K562 (cell line): Measurements from ENCODE around the gene ARMC6. TPM values are rescaled to one million over a fixed set of nuclear protein-coding genes. Genes with fewer than 3 reads are reported as not detected.

Experiments
- GTF2E2 ChIP-seq: fragments of 200-800 bp; sonication (Bioruptor generic); IDR thresholded peaks from 2 replicates; pipeline ENCODE4 v1.6.1; 2016; ENCODE audit warnings: missing genetic modification characterization, missing compliant biosample characterization
- NCOA6 ChIP-seq: fragments of 450-650 bp; IDR thresholded peaks from 2 replicates; pipeline ENCODE4 v1.6.1; 2017; ENCODE audit warnings: mild to moderate bottlenecking
- NFE2 ChIP-seq: IDR thresholded peaks from 2 replicates; pipeline ENCODE4 v1.6.1; 2014; ENCODE audit warnings: antibody characterized with exemption, low read depth
- polyA plus RNA-seq, 8 experiments: library from polyadenylated mRNA; depleted of rRNA in 4 of 8; stranded (reverse) in 5 of 8; unstranded in 3 of 8; fragments of >200 nt; fragmentation: Nextera tagmentation in 2 of 8; fragmentation: Illumina TruSeq in 1 of 8; extraction: Ambion mirVana in 2 of 8; extraction: Trizol in 1 of 8; gene quantifications; 2 replicates each; pipeline versions ENCODE4 v1.2.1 to v1.2.3, GENCODE V29; 2011 to 2014; ENCODE audit warnings: inconsistent platforms in 1 of 8, missing spikeins in 1 of 8
- total RNA-seq, 7 experiments: library from RNA; depleted of rRNA in 6 of 7; stranded (reverse); fragments of >200 nt in 6 of 7; fragmentation: Illumina TruSeq in 2 of 7; extraction: Trizol in 2 of 7; gene quantifications; 2 replicates each; pipeline versions ENCODE4 v1.2.1 to v1.2.3, GENCODE V29; 2011 to 2021; ENCODE audit warnings: low replicate concordance in 1 of 7
- TF ChIP-seq, protein P1 (sequence below): fragments of 450-650 bp; formaldehyde crosslinking; IDR thresholded peaks from 2 replicates; pipeline ENCODE4 v1.4.0; 2020; ENCODE audit warnings: mild to moderate bottlenecking, moderate library complexity
- TF ChIP-seq, protein P2 (sequence below): fragments of 150-350 bp; IDR thresholded peaks from 2 replicates; pipeline ENCODE4 v1.6.1; 2014; ENCODE audit warnings: low read depth, mild to moderate bottlenecking, low read length, borderline replicate concordance
- TF ChIP-seq, protein P3 (sequence below), 2 experiments: fragments of 450-650 bp in 1 of 2; sonication (generic) in 1 of 2; formaldehyde crosslinking in 1 of 2; IDR thresholded peaks in 1 of 2; conservative IDR thresholded peaks in 1 of 2; 2 replicates each; pipeline versions ENCODE4 v1.6.1 to v1.8.1; 2016 to 2023; ENCODE audit warnings: mild to moderate bottlenecking in 2 of 2, moderate library complexity in 2 of 2, inconsistent platforms in 1 of 2, missing genetic modification reagents in 1 of 2
- TF ChIP-seq, protein P4 (sequence below): sonication (generic); formaldehyde crosslinking; IDR thresholded peaks from 2 replicates; pipeline ENCODE4 v1.8.0; 2023; ENCODE audit warnings: mild to moderate bottlenecking, missing genetic modification reagents

ARMC6 gene
- total and polyA plus RNA-seq, 9 of the 15 experiments (the other 6 are each of a cell fraction or from before 2014, with no cell fraction given) = 2.1 to 93.4 (median 63.6) TPM

DNA sequence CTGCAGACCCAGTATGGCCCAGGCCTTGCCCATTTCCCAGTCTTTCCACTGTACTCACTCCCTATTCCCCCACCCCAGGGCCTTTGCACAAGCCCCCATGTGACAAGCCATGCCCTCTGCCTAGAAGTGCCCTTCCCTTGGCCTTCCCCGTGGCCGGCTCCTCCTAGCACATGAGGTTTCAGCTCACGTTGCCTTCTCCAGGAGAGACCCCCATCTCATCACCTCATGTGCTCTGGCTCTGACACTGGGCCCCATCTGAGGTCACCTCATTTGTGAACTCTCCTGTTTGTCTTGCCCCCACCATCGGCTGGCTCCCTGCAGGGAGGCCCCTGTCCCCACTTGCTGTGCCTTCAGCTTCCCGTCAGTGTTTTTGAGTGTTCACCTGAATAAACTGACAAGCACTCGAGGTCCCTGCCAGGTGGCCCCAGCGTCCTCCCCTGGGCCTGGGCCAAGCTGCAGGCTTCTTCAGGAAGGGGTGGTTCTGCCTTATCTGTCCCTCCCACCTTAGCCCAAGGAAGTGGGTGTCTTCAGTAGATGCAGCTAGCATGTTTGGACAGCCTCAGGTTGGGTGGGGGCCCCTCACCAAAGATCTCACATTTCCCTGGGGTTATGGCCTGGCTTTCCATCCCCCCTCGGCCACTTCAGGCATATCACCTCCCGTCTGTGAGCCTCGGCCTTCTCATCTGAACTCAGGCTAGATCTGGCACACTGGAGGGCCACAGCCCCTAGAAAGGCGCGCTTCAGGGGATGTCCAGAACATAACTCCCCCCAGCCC is 26.6 kb downstream of the ARMC6 start (continued):
- TF ChIP-seq, protein P1, sequence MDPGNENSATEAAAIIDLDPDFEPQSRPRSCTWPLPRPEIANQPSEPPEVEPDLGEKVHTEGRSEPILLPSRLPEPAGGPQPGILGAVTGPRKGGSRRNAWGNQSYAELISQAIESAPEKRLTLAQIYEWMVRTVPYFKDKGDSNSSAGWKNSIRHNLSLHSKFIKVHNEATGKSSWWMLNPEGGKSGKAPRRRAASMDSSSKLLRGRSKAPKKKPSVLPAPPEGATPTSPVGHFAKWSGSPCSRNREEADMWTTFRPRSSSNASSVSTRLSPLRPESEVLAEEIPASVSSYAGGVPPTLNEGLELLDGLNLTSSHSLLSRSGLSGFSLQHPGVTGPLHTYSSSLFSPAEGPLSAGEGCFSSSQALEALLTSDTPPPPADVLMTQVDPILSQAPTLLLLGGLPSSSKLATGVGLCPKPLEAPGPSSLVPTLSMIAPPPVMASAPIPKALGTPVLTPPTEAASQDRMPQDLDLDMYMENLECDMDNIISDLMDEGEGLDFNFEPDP (CRISPR knock-in tag) = no peak
- TF ChIP-seq, protein P2, sequence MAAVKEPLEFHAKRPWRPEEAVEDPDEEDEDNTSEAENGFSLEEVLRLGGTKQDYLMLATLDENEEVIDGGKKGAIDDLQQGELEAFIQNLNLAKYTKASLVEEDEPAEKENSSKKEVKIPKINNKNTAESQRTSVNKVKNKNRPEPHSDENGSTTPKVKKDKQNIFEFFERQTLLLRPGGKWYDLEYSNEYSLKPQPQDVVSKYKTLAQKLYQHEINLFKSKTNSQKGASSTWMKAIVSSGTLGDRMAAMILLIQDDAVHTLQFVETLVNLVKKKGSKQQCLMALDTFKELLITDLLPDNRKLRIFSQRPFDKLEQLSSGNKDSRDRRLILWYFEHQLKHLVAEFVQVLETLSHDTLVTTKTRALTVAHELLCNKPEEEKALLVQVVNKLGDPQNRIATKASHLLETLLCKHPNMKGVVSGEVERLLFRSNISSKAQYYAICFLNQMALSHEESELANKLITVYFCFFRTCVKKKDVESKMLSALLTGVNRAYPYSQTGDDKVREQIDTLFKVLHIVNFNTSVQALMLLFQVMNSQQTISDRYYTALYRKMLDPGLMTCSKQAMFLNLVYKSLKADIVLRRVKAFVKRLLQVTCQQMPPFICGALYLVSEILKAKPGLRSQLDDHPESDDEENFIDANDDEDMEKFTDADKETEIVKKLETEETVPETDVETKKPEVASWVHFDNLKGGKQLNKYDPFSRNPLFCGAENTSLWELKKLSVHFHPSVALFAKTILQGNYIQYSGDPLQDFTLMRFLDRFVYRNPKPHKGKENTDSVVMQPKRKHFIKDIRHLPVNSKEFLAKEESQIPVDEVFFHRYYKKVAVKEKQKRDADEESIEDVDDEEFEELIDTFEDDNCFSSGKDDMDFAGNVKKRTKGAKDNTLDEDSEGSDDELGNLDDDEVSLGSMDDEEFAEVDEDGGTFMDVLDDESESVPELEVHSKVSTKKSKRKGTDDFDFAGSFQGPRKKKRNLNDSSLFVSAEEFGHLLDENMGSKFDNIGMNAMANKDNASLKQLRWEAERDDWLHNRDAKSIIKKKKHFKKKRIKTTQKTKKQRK = no peak
- TF ChIP-seq GTF2E2 (tag) = no peak
- TF ChIP-seq NCOA6 = no peak
- TF ChIP-seq, protein P3, sequence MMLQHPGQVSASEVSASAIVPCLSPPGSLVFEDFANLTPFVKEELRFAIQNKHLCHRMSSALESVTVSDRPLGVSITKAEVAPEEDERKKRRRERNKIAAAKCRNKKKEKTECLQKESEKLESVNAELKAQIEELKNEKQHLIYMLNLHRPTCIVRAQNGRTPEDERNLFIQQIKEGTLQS (IDR thresholded peaks at IDR 0.05) = no peak
- TF ChIP-seq, protein P3 (CRISPR knock-in tag; conservative IDR thresholded peaks at IDR 0.05) = peak; percentile 54
- 0 out of 2 replicates have a peak, but pooled peaks have one; percentile 19 for TF ChIP-seq NFE2
- TF ChIP-seq, protein P4, sequence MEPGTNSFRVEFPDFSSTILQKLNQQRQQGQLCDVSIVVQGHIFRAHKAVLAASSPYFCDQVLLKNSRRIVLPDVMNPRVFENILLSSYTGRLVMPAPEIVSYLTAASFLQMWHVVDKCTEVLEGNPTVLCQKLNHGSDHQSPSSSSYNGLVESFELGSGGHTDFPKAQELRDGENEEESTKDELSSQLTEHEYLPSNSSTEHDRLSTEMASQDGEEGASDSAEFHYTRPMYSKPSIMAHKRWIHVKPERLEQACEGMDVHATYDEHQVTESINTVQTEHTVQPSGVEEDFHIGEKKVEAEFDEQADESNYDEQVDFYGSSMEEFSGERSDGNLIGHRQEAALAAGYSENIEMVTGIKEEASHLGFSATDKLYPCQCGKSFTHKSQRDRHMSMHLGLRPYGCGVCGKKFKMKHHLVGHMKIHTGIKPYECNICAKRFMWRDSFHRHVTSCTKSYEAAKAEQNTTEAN (CRISPR knock-in tag) = 0 out of 2 replicates have a peak, but pooled peaks have one; percentile 48
